PFSK-1 (cell line): Measurements from ENCODE around the gene RFFL.

ENCODE experiments used
- FOXP2 ChIP-seq: optimal IDR thresholded peaks from 2 replicates; pipeline ENCODE3; 2011; ENCODE audit warnings: borderline replicate concordance, control low read depth, inconsistent platforms; ENCODE audit not compliant: insufficient read depth; ENCODE audit errors: extremely low read length, extremely low read depth
- POLR2AphosphoS5 ChIP-seq: IDR thresholded peaks from 2 replicates; pipeline ENCODE4 v1.6.1; 2012; ENCODE audit warnings: low read depth, mild to moderate bottlenecking, control low read depth, low read length, moderate library complexity
- SIN3A ChIP-seq: IDR thresholded peaks from 2 replicates; pipeline ENCODE4 v1.6.1; 2012; ENCODE audit warnings: mild to moderate bottlenecking, low read length, moderate library complexity, borderline replicate concordance; ENCODE audit not compliant: insufficient read depth
- TAF1 ChIP-seq: IDR thresholded peaks from 2 replicates; pipeline ENCODE4 v1.6.1; 2012; ENCODE audit warnings: low read length, control low read depth, borderline replicate concordance; ENCODE audit not compliant: insufficient read depth
- TF ChIP-seq, protein P1 (sequence below), 2 experiments: IDR thresholded peaks; 2 replicates each; pipeline versions ENCODE4 v1.6.1 to v1.8.0; 2011 to 2012; ENCODE audit warnings: low read depth in 2 of 2, low read length in 2 of 2, control low read depth in 1 of 2, inconsistent platforms in 1 of 2, mild to moderate bottlenecking in 1 of 2, moderate library complexity in 1 of 2; ENCODE audit not compliant: insufficient read depth in 1 of 2

DNA sequence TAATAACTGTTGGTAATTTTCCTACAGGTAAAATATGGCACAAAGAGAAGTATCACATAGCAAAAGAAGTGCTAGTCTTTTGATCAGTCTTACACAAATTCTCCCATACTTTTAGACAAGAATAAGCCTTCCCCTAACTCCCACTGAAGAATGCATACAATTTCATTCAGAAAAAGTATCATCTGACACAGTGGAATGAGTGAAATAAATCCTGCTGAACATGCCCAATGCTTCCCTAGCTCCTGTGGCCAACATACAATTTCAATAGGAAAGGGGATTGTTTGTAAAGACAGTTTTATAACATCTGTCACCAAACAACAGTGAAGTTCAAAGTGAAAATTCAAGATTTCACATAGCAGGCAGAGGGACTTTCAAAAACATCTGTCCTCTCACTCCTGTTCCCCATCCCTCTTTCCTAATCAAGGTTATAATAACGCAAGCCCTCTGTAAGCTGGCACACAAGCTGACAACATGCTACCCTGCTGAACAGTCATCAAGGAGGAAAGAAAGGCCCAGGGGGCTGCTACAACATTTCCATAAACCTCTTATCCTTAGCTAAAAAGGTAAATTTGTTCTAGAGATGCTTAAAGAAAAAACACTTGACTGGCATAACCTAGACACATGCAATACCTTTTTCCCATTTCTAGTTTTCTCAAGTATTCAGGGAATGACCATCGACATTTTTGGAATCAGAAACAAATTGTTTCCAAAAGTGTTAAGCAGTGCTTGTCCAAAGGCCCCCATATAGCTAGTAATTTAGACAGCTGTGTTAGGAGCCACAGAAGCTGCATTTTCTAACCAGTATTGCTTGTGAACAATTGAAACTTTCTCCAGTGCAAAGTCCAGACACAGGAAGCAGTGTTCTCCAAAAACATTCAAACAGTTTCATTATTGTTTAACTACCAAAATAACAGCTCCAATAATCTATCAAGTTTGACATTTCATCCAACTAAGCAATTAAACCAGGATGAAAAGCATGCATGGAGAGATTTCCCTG, 11.5 kb upstream of the RFFL start:
- TF ChIP-seq TAF1, result no peak
- TF ChIP-seq POLR2AphosphoS5, result no peak
- 0 out of 2 replicates have a peak, but pooled peaks have one; percentile 16 for TF ChIP-seq SIN3A
- no peak for TF ChIP-seq FOXP2
- TF ChIP-seq, protein P1, sequence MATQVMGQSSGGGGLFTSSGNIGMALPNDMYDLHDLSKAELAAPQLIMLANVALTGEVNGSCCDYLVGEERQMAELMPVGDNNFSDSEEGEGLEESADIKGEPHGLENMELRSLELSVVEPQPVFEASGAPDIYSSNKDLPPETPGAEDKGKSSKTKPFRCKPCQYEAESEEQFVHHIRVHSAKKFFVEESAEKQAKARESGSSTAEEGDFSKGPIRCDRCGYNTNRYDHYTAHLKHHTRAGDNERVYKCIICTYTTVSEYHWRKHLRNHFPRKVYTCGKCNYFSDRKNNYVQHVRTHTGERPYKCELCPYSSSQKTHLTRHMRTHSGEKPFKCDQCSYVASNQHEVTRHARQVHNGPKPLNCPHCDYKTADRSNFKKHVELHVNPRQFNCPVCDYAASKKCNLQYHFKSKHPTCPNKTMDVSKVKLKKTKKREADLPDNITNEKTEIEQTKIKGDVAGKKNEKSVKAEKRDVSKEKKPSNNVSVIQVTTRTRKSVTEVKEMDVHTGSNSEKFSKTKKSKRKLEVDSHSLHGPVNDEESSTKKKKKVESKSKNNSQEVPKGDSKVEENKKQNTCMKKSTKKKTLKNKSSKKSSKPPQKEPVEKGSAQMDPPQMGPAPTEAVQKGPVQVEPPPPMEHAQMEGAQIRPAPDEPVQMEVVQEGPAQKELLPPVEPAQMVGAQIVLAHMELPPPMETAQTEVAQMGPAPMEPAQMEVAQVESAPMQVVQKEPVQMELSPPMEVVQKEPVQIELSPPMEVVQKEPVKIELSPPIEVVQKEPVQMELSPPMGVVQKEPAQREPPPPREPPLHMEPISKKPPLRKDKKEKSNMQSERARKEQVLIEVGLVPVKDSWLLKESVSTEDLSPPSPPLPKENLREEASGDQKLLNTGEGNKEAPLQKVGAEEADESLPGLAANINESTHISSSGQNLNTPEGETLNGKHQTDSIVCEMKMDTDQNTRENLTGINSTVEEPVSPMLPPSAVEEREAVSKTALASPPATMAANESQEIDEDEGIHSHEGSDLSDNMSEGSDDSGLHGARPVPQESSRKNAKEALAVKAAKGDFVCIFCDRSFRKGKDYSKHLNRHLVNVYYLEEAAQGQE (IDR thresholded peaks at IDR 0.05; ENCODE audit: insufficient read depth in 1 of 2, low read depth in 2 of 2, low read length in 2 of 2), result no peak
